ENCODE data around the gene SLC2A1.

- TF ChIP-seq CTCF (IDR thresholded peaks at IDR 0.05): no peak
- TF ChIP-seq POLR2A (IDR thresholded peaks at IDR 0.05): no peak
Measured at GRCh38 chr1:42979896-42980800, 21.5 kb upstream of the SLC2A1 start.

Data from lower leg skin (tissue), 3 donors.